Globus pallidus (tissue), 1 donor: ENCODE measurements around the gene BPIFB2.
"Not testable (repeated sequence)": the region's sequence is repeated elsewhere in the genome, so short reads cannot be mapped to it uniquely, and the experiment has no call there.

Source experiments
- DNase-seq: peaks from one replicate; pipeline ENCODE4 v3.0.0-alpha.2; 2015; ENCODE audit warnings: low spot score

Gene BPIFB2

GRCh38 chr20:33007376-33008335 lies at the start of gene BPIFB2:
Gene BPIFB2 (plus strand): TSS chr20:33007704. CDS start chr20:33008575, 871 bp downstream.
- no peak for DNase-seq

GRCh38 chr20:32958574-32958973 lies 48.9 kb upstream of the BPIFB2 start:
- DNase-seq, result no peak

GRCh38 chr20:32959351-32960221 lies 47.9 kb upstream of the BPIFB2 start:
- DNase-seq, result no peak

GRCh38 chr20:32960222-32960518 lies 47.3 kb upstream of the BPIFB2 start:
- DNase-seq, result no peak

- no peak for DNase-seq
Observed at GRCh38 chr20:32960849-32961731, 46.4 kb upstream of the BPIFB2 start.

GRCh38 chr20:32962053-32962452 lies 45.5 kb upstream of the BPIFB2 start:
- no peak for DNase-seq

- DNase-seq, result not testable (repeated sequence)
Observed at GRCh38 chr20:32962646-32963045, 44.9 kb upstream of the BPIFB2 start.

- DNase-seq, result no peak
Observed at GRCh38 chr20:32963176-32963575, 44.3 kb upstream of the BPIFB2 start.

GRCh38 chr20:32964575-32964974 lies 42.9 kb upstream of the BPIFB2 start:
- DNase-seq, result no peak

- DNase-seq, result no peak
Observed at GRCh38 chr20:32965115-32965514, 42.4 kb upstream of the BPIFB2 start.

GRCh38 chr20:32965581-32966373 lies 41.7 kb upstream of the BPIFB2 start:
- no peak for DNase-seq

- DNase-seq, result no peak
Observed at GRCh38 chr20:32966382-32966781, 41.1 kb upstream of the BPIFB2 start.

- DNase-seq, result no peak
Observed at GRCh38 chr20:32966881-32967781, 40.4 kb upstream of the BPIFB2 start.

- no peak for DNase-seq
Observed at GRCh38 chr20:32967961-32968457, 39.5 kb upstream of the BPIFB2 start.

- DNase-seq, result no peak
Observed at GRCh38 chr20:32968478-32969241, 38.8 kb upstream of the BPIFB2 start.

- no peak for DNase-seq
Observed at GRCh38 chr20:32969356-32970114, 38.0 kb upstream of the BPIFB2 start.

- no peak for DNase-seq
Observed at GRCh38 chr20:32970115-32970972, 37.2 kb upstream of the BPIFB2 start.
